ENCODE measurements around the gene IFFO2. TPM values are rescaled to one million over a fixed set of nuclear protein-coding genes. Genes with fewer than 3 reads are reported as not detected.

IFFO2 gene
- total and polyA plus RNA-seq, 2 of the 8 experiments (the other 6 are each of a cell fraction or from before 2014, with no cell fraction given), result 6.6 to 10.4 TPM

- no peak overlapping the region for H2AK5ac ChIP-seq (ENCODE audit: low read depth, low read length)
- H3K79me1 ChIP-seq (ENCODE audit: low read depth, low read length), result peaks cover 2% of the 10 kb centered on the region; the same call in 1 of the 2 replicates
- H3K4me3 ChIP-seq (ENCODE audit: extremely low read depth in 1 of 4, insufficient read depth in 2 of 4, low read depth in 3 of 4, low read length in 4 of 4), result no peak overlapping the region
- no peak overlapping the region for H4K5ac ChIP-seq (ENCODE audit: insufficient read length, low read depth, low read length)
- ChIA-PET POLR2A (ENCODE audit: partially characterized antibody) (no interaction called here), CTCF (ENCODE audit: partially characterized antibody) (interaction anchor here (0.5 to 2.5 kb wide), 2 partner anchors 17 to 162 kb away, joined by 3 to 7 read pairs; no protein-coding TSS in a partner anchor)
- H2BK120ac ChIP-seq (replicated peaks; ENCODE audit: low read depth, low read length), result no peak overlapping the region
- no peak overlapping the region for H3K18ac ChIP-seq (ENCODE audit: extremely low read depth, low read length)
- H3K4ac ChIP-seq (replicated peaks; ENCODE audit: insufficient read length, low read depth, low read length), result no peak overlapping the region
- H2BK5ac ChIP-seq (ENCODE audit: low read depth, low read length), result no peak overlapping the region
- no peak overlapping the region for H3K9ac ChIP-seq (replicated peaks in 1 of 4; ENCODE audit: extremely low read depth in 1 of 4, low read depth in 3 of 4, low read length in 3 of 4)
- no peak overlapping the region for H3K23ac ChIP-seq (ENCODE audit: insufficient read length)
- no peaks in the 10 kb centered on the region for H3K79me2 ChIP-seq (ENCODE audit: control insufficient read depth in 1 of 2, insufficient read depth in 2 of 2, low read length in 2 of 2)
- WGBS, 2 experiments (ENCODE audit: extremely low coverage in 1 of 2, insufficient coverage in 1 of 2, insufficient read length in 1 of 2, insufficient replicate concordance in 2 of 2, low coverage in 1 of 2, low lambda C conversion rate in 2 of 2, missing lambda C conversion rate in 1 of 2), result 95% methylated on average over 3 of the region's 3 CpGs; no CpG with 5 or more reads in 1 of the 2 experiments
- peaks cover 0 to 2% of the 10 kb centered on the region in 2 experiments for H4K20me1 ChIP-seq (replicated peaks in 1 of 2; ENCODE audit: control insufficient read depth in 1 of 2, insufficient read depth in 2 of 2, low read length in 2 of 2)
- no peak for DNase-seq (ENCODE audit: low read depth in 1 of 2, low spot score in 2 of 2)
- no peak overlapping the region for H3K27ac ChIP-seq (ENCODE audit: low read depth, low read length)
- no peak overlapping the region for H2BK15ac ChIP-seq (ENCODE audit: low read length)
- FAIRE-seq, result no peak
- no peak overlapping the region for H4K8ac ChIP-seq (ENCODE audit: extremely low read depth, insufficient read depth, low read length)
- H2BK20ac ChIP-seq (ENCODE audit: low read length), result no peak overlapping the region
- H3K4me2 ChIP-seq (ENCODE audit: insufficient read depth in 1 of 2, low read depth in 2 of 2, low read length in 2 of 2), result no peak overlapping the region
- no peak overlapping the region for H3K14ac ChIP-seq (ENCODE audit: insufficient read length)
- H2AFZ ChIP-seq (ENCODE audit: low read length), result no peak overlapping the region
- H2BK12ac ChIP-seq (ENCODE audit: low read depth, low read length), result no peak overlapping the region
- H3K56ac ChIP-seq (replicated peaks; ENCODE audit: insufficient read length, low read depth, low read length), result no peak overlapping the region
- H3K9me3 ChIP-seq (ENCODE audit: insufficient read depth in 2 of 2, low read depth in 1 of 2, low read length in 1 of 2), result no peaks in the 10 kb centered on the region
- H3K23me2 ChIP-seq (ENCODE audit: low read depth, low read length), result no peaks in the 10 kb centered on the region
- TF ChIP-seq ASH2L (IDR thresholded peaks at IDR 0.05; ENCODE audit: low read length) (no peak), PHF8 (conservative IDR thresholded peaks at IDR 0.05; ENCODE audit: low read depth, low read length) (no peak), TCF12 (IDR thresholded peaks at IDR 0.05; ENCODE audit: low read depth, low read length) (no peak), EGR1 (IDR thresholded peaks at IDR 0.05; ENCODE audit: borderline replicate concordance, low read depth, low read length) (no peak), CHD1 (IDR thresholded peaks at IDR 0.05; ENCODE audit: low read depth, low read length) (no peak), HDAC6 (IDR thresholded peaks at IDR 0.05; ENCODE audit: low read depth, low read length) (no peak), NANOG (IDR thresholded peaks at IDR 0.05; ENCODE audit: insufficient read depth, low read depth, low read length, poor library complexity, severe bottlenecking) (no peak), KDM1A (IDR thresholded peaks at IDR 0.05; ENCODE audit: borderline replicate concordance, low read length) (no peak; the same call in 1 of the 2 replicates), ZNF274 (IDR thresholded peaks at IDR 0.05; ENCODE audit: borderline replicate concordance, extremely low read depth, low read length) (no peak), TEAD4 (IDR thresholded peaks at IDR 0.05; ENCODE audit: low read depth, low read length) (no peak), CBX5 (IDR thresholded peaks at IDR 0.05; ENCODE audit: low read depth, low read length) (no peak), TAF7 (optimal IDR thresholded peaks at IDR 0.05; ENCODE audit: borderline replicate concordance, low read depth, low read length) (no peak)
- no peaks in the 10 kb centered on the region for H3K36me3 ChIP-seq (ENCODE audit: control insufficient read depth in 2 of 4, insufficient read depth in 4 of 4, low read length in 3 of 4)
- H4K91ac ChIP-seq (replicated peaks; ENCODE audit: insufficient read length, low read length), result no peak overlapping the region
- no peaks in the 10 kb centered on the region for H3K4me1 ChIP-seq (replicated peaks in 1 of 4; ENCODE audit: control insufficient read depth in 3 of 4, insufficient read depth in 4 of 4, low read length in 3 of 4)
- no peaks in the 10 kb centered on the region for H3K27me3 ChIP-seq (replicated peaks in 1 of 4; ENCODE audit: control insufficient read depth in 3 of 4, extremely low read depth in 1 of 4, insufficient read depth in 3 of 4, low read length in 3 of 4)
Measured at GRCh38 chr1:18866846-18867245, 89.6 kb downstream of the IFFO2 start.
